ENCODE results near the gene ZNF544.

GRCh38 chr19:58181902-58182576 is 46.7 kb upstream of the ZNF544 start:
- TF ChIP-seq POLR2A (IDR thresholded peaks at IDR 0.05; ENCODE audit: low read depth) (no peak), CTCF (IDR thresholded peaks at IDR 0.05) (peak; percentile 7 to 33 (median 15))

All from esophagus muscularis mucosa (tissue), 3 donors.